ENCODE data around the gene TMOD1.

TMOD1 gene

GRCh38 chr9:97565262-97565661 is 63.8 kb downstream of the TMOD1 start:
- no peak for DNase-seq (ENCODE audit: extremely low read depth, insufficient read length)
- peaks cover 17% of the 10 kb centered on the region for H3K36me3 ChIP-seq (ENCODE audit: control insufficient read depth, insufficient read depth, low read length)
- TF ChIP-seq CTCF (IDR thresholded peaks at IDR 0.05; ENCODE audit: insufficient read depth, low read length, poor library complexity, severe bottlenecking), result no peak

GRCh38 chr9:97567182-97567893 is 65.9 kb downstream of the TMOD1 start:
- no peak for TF ChIP-seq CTCF (IDR thresholded peaks at IDR 0.05; ENCODE audit: insufficient read depth, low read length, poor library complexity, severe bottlenecking)
- Histone ChIP-seq H3K36me3 (ENCODE audit: control insufficient read depth, insufficient read depth, low read length) (peaks cover 25% of the 10 kb centered on the region), H3K27me3 (replicated peaks; ENCODE audit: control insufficient read depth, insufficient read depth, low read length) (no peaks in the 10 kb centered on the region), H3K4me3 (replicated peaks; ENCODE audit: low read depth, low read length) (no peak overlapping the region)
- no peak for DNase-seq (ENCODE audit: extremely low read depth, insufficient read length)

More at GRCh38 chr9:97565262-97565661, 63.8 kb downstream of the TMOD1 start:
- Histone ChIP-seq H3K27me3 (replicated peaks; ENCODE audit: control insufficient read depth, insufficient read depth, low read length) (no peaks in the 10 kb centered on the region), H3K4me3 (replicated peaks; ENCODE audit: low read depth, low read length) (no peak overlapping the region)

GRCh38 chr9:97567894-97568202 is 66.4 kb downstream of the TMOD1 start:
- peaks cover 25% of the 10 kb centered on the region for H3K36me3 ChIP-seq (ENCODE audit: control insufficient read depth, insufficient read depth, low read length)
- DNase-seq (ENCODE audit: extremely low read depth, insufficient read length), result no peak
- H3K4me3 ChIP-seq (replicated peaks; ENCODE audit: low read depth, low read length), result no peak overlapping the region
- TF ChIP-seq CTCF (IDR thresholded peaks at IDR 0.05; ENCODE audit: insufficient read depth, low read length, poor library complexity, severe bottlenecking), result no peak
- H3K27me3 ChIP-seq (replicated peaks; ENCODE audit: control insufficient read depth, insufficient read depth, low read length), result no peaks in the 10 kb centered on the region

- H3K27me3 ChIP-seq (replicated peaks; ENCODE audit: control insufficient read depth, insufficient read depth, low read length), result no peaks in the 10 kb centered on the region
- peaks cover 26% of the 10 kb centered on the region for H3K36me3 ChIP-seq (ENCODE audit: control insufficient read depth, insufficient read depth, low read length)
- DNase-seq (ENCODE audit: extremely low read depth, insufficient read length), result no peak
- TF ChIP-seq CTCF (IDR thresholded peaks at IDR 0.05; ENCODE audit: insufficient read depth, low read length, poor library complexity, severe bottlenecking), result no peak
- H3K4me3 ChIP-seq (replicated peaks; ENCODE audit: low read depth, low read length), result no peak overlapping the region
Measured at GRCh38 chr9:97568461-97569275, 67.2 kb downstream of the TMOD1 start.

GRCh38 chr9:97570899-97571298 is 69.4 kb downstream of the TMOD1 start:
- no peaks in the 10 kb centered on the region for H3K27me3 ChIP-seq (replicated peaks; ENCODE audit: control insufficient read depth, insufficient read depth, low read length)
- H3K4me3 ChIP-seq (replicated peaks; ENCODE audit: low read depth, low read length), result no peak overlapping the region
- DNase-seq (ENCODE audit: extremely low read depth, insufficient read length), result no peak
- peaks cover 18% of the 10 kb centered on the region for H3K36me3 ChIP-seq (ENCODE audit: control insufficient read depth, insufficient read depth, low read length)
- no peak for TF ChIP-seq CTCF (IDR thresholded peaks at IDR 0.05; ENCODE audit: insufficient read depth, low read length, poor library complexity, severe bottlenecking)

Data from GM06990 (cell line).